Neuronal stem cell (in vitro differentiated cells): Measurements from ENCODE around the gene CPVL.

ENCODE experiments used
- DNase-seq: peaks from one replicate; pipeline ENCODE4 v3.0.0-alpha.2; 2013; ENCODE audit warnings: low spot score
- H2AFZ ChIP-seq: one replicate; pipeline ENCODE4 v1.6.1; 2013; ENCODE audit warnings: mild to moderate bottlenecking, low read length, inconsistent platforms
- H2AK5ac ChIP-seq: 2 replicates; pipeline ENCODE4 v1.6.1; 2013; ENCODE audit warnings: low read depth, mild to moderate bottlenecking, inconsistent platforms, low read length, moderate library complexity, mixed read lengths
- H2BK120ac ChIP-seq: 2 replicates; pipeline ENCODE4 v1.6.1; 2013; ENCODE audit warnings: low read depth, mild to moderate bottlenecking, inconsistent platforms, low read length, moderate library complexity, mixed read lengths
- H2BK12ac ChIP-seq: one replicate; pipeline ENCODE4 v1.6.1; 2013; ENCODE audit warnings: low read length, inconsistent platforms
- H2BK15ac ChIP-seq: 2 replicates; pipeline ENCODE4 v1.6.1; 2013; ENCODE audit warnings: mild to moderate bottlenecking, low read length, inconsistent platforms, mixed read lengths
- H2BK5ac ChIP-seq: one replicate; pipeline ENCODE4 v1.6.1; 2013; ENCODE audit warnings: inconsistent platforms, mild to moderate bottlenecking, low read length, moderate library complexity
- H3K14ac ChIP-seq: one replicate; pipeline ENCODE4 v1.6.1; 2013; ENCODE audit warnings: low read length, inconsistent platforms
- H3K18ac ChIP-seq: 2 replicates; pipeline ENCODE4 v1.6.1; 2013; ENCODE audit warnings: low read length, inconsistent platforms
- H3K23ac ChIP-seq: 2 replicates; pipeline ENCODE4 v1.6.1; 2013; ENCODE audit warnings: low read depth, mild to moderate bottlenecking, mixed read lengths, low read length, inconsistent platforms; ENCODE audit not compliant: poor library complexity
- H3K27ac ChIP-seq: replicated peaks from 3 replicates; pipeline ENCODE4 v1.5.1; 2013; ENCODE audit warnings: low read length, inconsistent platforms
- H3K27me3 ChIP-seq, 3 experiments: 2 replicates each; pipeline ENCODE4 v1.6.1; 2013; ENCODE audit warnings: low read length in 3 of 3, mild to moderate bottlenecking in 2 of 3, inconsistent platforms in 1 of 3, low read depth in 1 of 3, mixed read lengths in 1 of 3, moderate library complexity in 1 of 3; ENCODE audit not compliant: control insufficient read depth in 3 of 3, insufficient read depth in 3 of 3
- H3K36me3 ChIP-seq, 2 donors: replicated peaks in 1 of 2; 2 replicates each; pipeline ENCODE4 v1.6.1; 2013; ENCODE audit warnings: low read length in 2 of 2; ENCODE audit not compliant: control insufficient read depth in 2 of 2, insufficient read depth in 2 of 2
- H3K4ac ChIP-seq: 2 replicates; pipeline ENCODE4 v1.6.1; 2013; ENCODE audit warnings: inconsistent platforms, mild to moderate bottlenecking, low read length, moderate library complexity
- H3K4me1 ChIP-seq, 2 donors: 1 replicate in 1 of 2; 2 replicates in 1 of 2; pipeline ENCODE4 v1.6.1; 2013; ENCODE audit warnings: low read length in 2 of 2, low read depth in 1 of 2; ENCODE audit not compliant: control insufficient read depth in 2 of 2, insufficient read depth in 1 of 2
- H3K4me2 ChIP-seq: one replicate; pipeline ENCODE4 v1.6.1; 2013; ENCODE audit warnings: mild to moderate bottlenecking, low read length, inconsistent platforms; ENCODE audit not compliant: insufficient read depth, poor library complexity, severe bottlenecking
- H3K4me3 ChIP-seq, 2 donors: 2 replicates each; pipeline ENCODE4 v1.5.1; 2013; ENCODE audit warnings: low read length in 2 of 2, mild to moderate bottlenecking in 2 of 2, inconsistent platforms in 1 of 2, moderate library complexity in 1 of 2
- H3K79me1 ChIP-seq: one replicate; pipeline ENCODE4 v1.6.1; 2013; ENCODE audit warnings: low read depth, mild to moderate bottlenecking, inconsistent platforms, low read length, moderate library complexity
- H3K9ac ChIP-seq: one replicate; pipeline ENCODE4 v1.6.1; 2013; ENCODE audit warnings: mild to moderate bottlenecking, low read depth, low read length, inconsistent platforms; ENCODE audit not compliant: poor library complexity
- H3K9me3 ChIP-seq, 2 donors: replicated peaks in 1 of 2; 2 replicates each; pipeline versions ENCODE3 to v1.6.1; 2013; ENCODE audit warnings: low read length in 2 of 2, mild to moderate bottlenecking in 2 of 2, inconsistent platforms in 1 of 2, low read depth in 1 of 2, mixed read lengths in 1 of 2, moderate library complexity in 1 of 2; ENCODE audit not compliant: control insufficient read depth in 2 of 2, insufficient read depth in 1 of 2
- H4K8ac ChIP-seq: one replicate; pipeline ENCODE4 v1.6.1; 2013; ENCODE audit warnings: low read depth, mild to moderate bottlenecking, inconsistent platforms, low read length, moderate library complexity
- H4K91ac ChIP-seq: one replicate; pipeline ENCODE4 v1.6.1; 2013; ENCODE audit warnings: low read length, low read depth, mild to moderate bottlenecking, inconsistent platforms; ENCODE audit not compliant: poor library complexity
- WGBS, 2 donors: extraction: QIAGEN DNeasy Blood & Tissue Kit; methylation state at CpG; one replicate each; pipeline ENCODE4 v1.1.7; 2013; ENCODE audit warnings: missing lambda C conversion rate in 2 of 2, mixed read lengths in 1 of 2; ENCODE audit not compliant: insufficient read length in 2 of 2, insufficient replicate concordance in 1 of 2; ENCODE audit errors: extremely low coverage in 2 of 2; 5-methylcytosine and 5-hydroxymethylcytosine counted together

Gene CPVL

GRCh38 chr7:29077176-29077575 is 69.2 kb downstream of the CPVL start:
- Histone ChIP-seq H3K23ac (no peak overlapping the region), H3K79me1 (no peaks in the 10 kb centered on the region), H3K18ac (no peak overlapping the region), H2BK120ac (no peak overlapping the region), H3K14ac (no peak overlapping the region), H4K8ac (no peak overlapping the region), H3K27ac (no peak overlapping the region), H2BK12ac (no peak overlapping the region), H3K4me2 (no peak overlapping the region), H3K9me3 (no peaks in the 10 kb centered on the region), H3K9ac (no peak overlapping the region), H3K36me3 (no peaks in the 10 kb centered on the region), H3K4ac (no peak overlapping the region), H2BK5ac (no peak overlapping the region), H2AFZ (no peak overlapping the region), H4K91ac (no peak overlapping the region), H3K27me3 (no peaks in the 10 kb centered on the region), H3K4me1 (peaks cover 0 to 2% of the 10 kb centered on the region in 2 donors), H2AK5ac (no peak overlapping the region), H2BK15ac (no peak overlapping the region), H3K4me3 (no peak overlapping the region)
- DNase-seq: no peak

- Histone ChIP-seq H3K14ac (no peak overlapping the region), H3K4me1 (peaks cover 1 to 2% of the 10 kb centered on the region in 2 donors), H3K27ac (no peak overlapping the region)
Observed at GRCh38 chr7:29076631-29077030, 69.7 kb downstream of the CPVL start.

GRCh38 chr7:29075606-29076005 is 70.7 kb downstream of the CPVL start:
- H3K79me1 ChIP-seq: no peaks in the 10 kb centered on the region
- no peaks in the 10 kb centered on the region for H3K36me3 ChIP-seq
- no peak overlapping the region for H3K4me2 ChIP-seq
- WGBS, 2 donors: no CpG with 5 or more reads among the region's 1 CpG
- no peak overlapping the region for H3K27ac ChIP-seq
- no peak overlapping the region for H2BK12ac ChIP-seq
- no peak overlapping the region for H3K9ac ChIP-seq
- no peak overlapping the region for H2BK15ac ChIP-seq
- no peak overlapping the region for H3K4me3 ChIP-seq
- H3K18ac ChIP-seq: no peak overlapping the region
- H4K91ac ChIP-seq: no peak overlapping the region
- H3K4ac ChIP-seq: no peak overlapping the region
- H2BK120ac ChIP-seq: no peak overlapping the region
- H3K23ac ChIP-seq: no peak overlapping the region
- H4K8ac ChIP-seq: no peak overlapping the region
- peaks cover 1 to 2% of the 10 kb centered on the region in 2 donors for H3K4me1 ChIP-seq
- no peak overlapping the region for H3K14ac ChIP-seq
- H2AFZ ChIP-seq: no peak overlapping the region
- H3K27me3 ChIP-seq: no peaks in the 10 kb centered on the region
- H2BK5ac ChIP-seq: no peak overlapping the region
- H3K9me3 ChIP-seq: no peaks in the 10 kb centered on the region
- DNase-seq: no peak
- no peak overlapping the region for H2AK5ac ChIP-seq

More at GRCh38 chr7:29076631-29077030, 69.7 kb downstream of the CPVL start:
- H2BK15ac ChIP-seq: no peak overlapping the region
- H3K27me3 ChIP-seq: no peaks in the 10 kb centered on the region
- H3K23ac ChIP-seq: no peak overlapping the region
- H3K4ac ChIP-seq: no peak overlapping the region
- H2AK5ac ChIP-seq: no peak overlapping the region
- H4K8ac ChIP-seq: no peak overlapping the region
- no peaks in the 10 kb centered on the region for H3K36me3 ChIP-seq
- no peak overlapping the region for H2BK120ac ChIP-seq
- H3K18ac ChIP-seq: no peak overlapping the region
- no peak overlapping the region for H2BK12ac ChIP-seq
- no peak overlapping the region for H2BK5ac ChIP-seq
- WGBS, 2 donors: no CpG with 5 or more reads among the region's 5 CpGs
- no peak overlapping the region for H4K91ac ChIP-seq
- no peak overlapping the region for H3K4me2 ChIP-seq
- H2AFZ ChIP-seq: no peak overlapping the region
- no peaks in the 10 kb centered on the region for H3K9me3 ChIP-seq
- no peak for DNase-seq
- no peaks in the 10 kb centered on the region for H3K79me1 ChIP-seq
- H3K4me3 ChIP-seq: no peak overlapping the region
- no peak overlapping the region for H3K9ac ChIP-seq

GRCh38 chr7:29071203-29071874 is 75.0 kb downstream of the CPVL start:
- Histone ChIP-seq H3K27ac (no peak overlapping the region), H3K9me3 (no peaks in the 10 kb centered on the region), H2AK5ac (no peak overlapping the region), H3K36me3 (peaks cover 0 to 2% of the 10 kb centered on the region in 2 donors), H3K4ac (no peak overlapping the region), H3K79me1 (no peaks in the 10 kb centered on the region), H3K18ac (no peak overlapping the region), H4K8ac (no peak overlapping the region), H2AFZ (no peak overlapping the region), H2BK5ac (no peak overlapping the region), H3K4me2 (no peak overlapping the region), H2BK15ac (no peak overlapping the region), H3K9ac (no peak overlapping the region), H3K4me1 (peaks cover 1 to 2% of the 10 kb centered on the region in 2 donors), H3K23ac (no peak overlapping the region), H3K4me3 (no peak overlapping the region), H2BK12ac (no peak overlapping the region), H3K14ac (no peak overlapping the region), H3K27me3 (no peaks in the 10 kb centered on the region), H4K91ac (no peak overlapping the region), H2BK120ac (no peak overlapping the region)
- no CpG with 5 or more reads among the region's 5 CpGs for WGBS, 2 donors
- DNase-seq: no peak
